Measurements from ENCODE around the gene OLFM1.

The OLFM1 gene

DNA sequence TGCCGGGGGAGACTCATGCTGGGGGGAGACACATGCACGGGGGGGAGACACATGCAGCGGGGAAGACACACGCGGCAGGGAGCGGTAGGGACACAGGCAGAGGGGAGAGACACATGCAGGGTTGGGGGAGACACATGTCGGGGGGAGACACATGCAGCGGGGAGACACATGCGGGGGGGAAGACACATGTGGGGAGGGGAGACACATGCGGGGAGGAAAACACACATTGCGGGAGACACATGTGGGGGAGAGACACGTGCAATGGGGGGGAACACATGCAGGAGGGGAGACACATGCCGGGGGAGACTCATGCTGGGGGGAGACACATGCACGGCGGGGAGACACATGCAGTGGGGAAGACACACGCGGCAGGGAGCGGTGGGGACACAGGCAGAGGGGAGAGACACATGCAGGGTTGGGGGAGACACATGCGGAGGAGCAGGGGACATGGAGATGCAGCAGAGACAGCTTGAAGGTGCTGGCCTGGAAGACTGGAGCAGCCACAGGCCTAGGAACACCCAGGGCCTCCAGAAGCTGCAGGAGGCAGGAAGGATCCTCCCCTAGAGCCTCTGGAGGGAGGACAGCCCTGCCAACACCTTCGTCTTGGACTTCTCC is 20.3 kb upstream of the OLFM1 start:
- no peaks in the 10 kb centered on the region for H3K27me3 ChIP-seq (ENCODE audit: insufficient read depth, poor library complexity, severe bottlenecking)
- no peak overlapping the region for H3K4me3 ChIP-seq (replicated peaks; ENCODE audit: insufficient read depth, low read length)
- DNase-seq (ENCODE audit: low read depth in 1 of 2, low spot score in 1 of 2), result no peak
- TF ChIP-seq GABPA (IDR thresholded peaks at IDR 0.05; ENCODE audit: low read depth), result no peak
- no peak for TF ChIP-seq POLR2AphosphoS5 (IDR thresholded peaks at IDR 0.05; ENCODE audit: low read depth)
- no peak for TF ChIP-seq CTCF (IDR thresholded peaks at IDR 0.05; ENCODE audit: insufficient read depth, low read length)
- no peak for TF ChIP-seq SPI1 (IDR thresholded peaks at IDR 0.05; ENCODE audit: borderline replicate concordance, low read depth)
- TF ChIP-seq, protein P1, sequence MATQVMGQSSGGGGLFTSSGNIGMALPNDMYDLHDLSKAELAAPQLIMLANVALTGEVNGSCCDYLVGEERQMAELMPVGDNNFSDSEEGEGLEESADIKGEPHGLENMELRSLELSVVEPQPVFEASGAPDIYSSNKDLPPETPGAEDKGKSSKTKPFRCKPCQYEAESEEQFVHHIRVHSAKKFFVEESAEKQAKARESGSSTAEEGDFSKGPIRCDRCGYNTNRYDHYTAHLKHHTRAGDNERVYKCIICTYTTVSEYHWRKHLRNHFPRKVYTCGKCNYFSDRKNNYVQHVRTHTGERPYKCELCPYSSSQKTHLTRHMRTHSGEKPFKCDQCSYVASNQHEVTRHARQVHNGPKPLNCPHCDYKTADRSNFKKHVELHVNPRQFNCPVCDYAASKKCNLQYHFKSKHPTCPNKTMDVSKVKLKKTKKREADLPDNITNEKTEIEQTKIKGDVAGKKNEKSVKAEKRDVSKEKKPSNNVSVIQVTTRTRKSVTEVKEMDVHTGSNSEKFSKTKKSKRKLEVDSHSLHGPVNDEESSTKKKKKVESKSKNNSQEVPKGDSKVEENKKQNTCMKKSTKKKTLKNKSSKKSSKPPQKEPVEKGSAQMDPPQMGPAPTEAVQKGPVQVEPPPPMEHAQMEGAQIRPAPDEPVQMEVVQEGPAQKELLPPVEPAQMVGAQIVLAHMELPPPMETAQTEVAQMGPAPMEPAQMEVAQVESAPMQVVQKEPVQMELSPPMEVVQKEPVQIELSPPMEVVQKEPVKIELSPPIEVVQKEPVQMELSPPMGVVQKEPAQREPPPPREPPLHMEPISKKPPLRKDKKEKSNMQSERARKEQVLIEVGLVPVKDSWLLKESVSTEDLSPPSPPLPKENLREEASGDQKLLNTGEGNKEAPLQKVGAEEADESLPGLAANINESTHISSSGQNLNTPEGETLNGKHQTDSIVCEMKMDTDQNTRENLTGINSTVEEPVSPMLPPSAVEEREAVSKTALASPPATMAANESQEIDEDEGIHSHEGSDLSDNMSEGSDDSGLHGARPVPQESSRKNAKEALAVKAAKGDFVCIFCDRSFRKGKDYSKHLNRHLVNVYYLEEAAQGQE (IDR thresholded peaks at IDR 0.05; ENCODE audit: insufficient replicate concordance, low read depth), result no peak
- no peak overlapping the region for H3K27ac ChIP-seq (replicated peaks)

DNA sequence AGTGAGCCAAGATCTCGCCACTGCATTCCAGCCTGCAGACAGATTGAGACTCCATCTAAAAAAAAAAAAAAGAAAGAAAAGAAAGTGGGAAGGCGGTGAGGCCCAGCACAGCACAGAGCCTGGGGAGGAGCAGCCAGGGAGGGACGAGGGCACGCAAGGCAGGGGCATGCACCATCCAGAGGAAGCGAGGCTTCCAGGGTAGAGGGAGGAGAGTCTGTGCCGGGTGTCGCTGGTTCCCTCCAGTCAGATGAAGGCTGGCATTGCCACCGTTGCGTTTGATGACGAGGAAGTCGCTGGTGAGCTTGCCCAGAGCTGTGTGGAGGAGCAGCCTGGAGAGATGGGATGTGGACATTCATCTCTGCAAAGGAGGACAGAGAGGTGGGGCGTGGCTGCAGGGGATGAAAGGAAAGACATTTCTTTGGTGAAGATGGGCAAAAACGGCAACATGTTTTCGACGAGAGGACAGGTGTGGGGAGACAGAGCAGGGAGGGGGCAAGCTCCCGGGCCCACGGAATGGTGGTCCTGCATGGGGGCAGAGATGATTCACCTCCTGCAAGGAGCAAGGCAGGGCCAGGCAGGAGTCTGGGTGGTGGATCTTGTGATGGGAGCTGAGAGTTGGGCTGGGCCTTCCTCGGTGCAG is 18.6 kb upstream of the OLFM1 start:
- Histone ChIP-seq H3K27ac (replicated peaks) (no peak overlapping the region), H3K4me3 (replicated peaks; ENCODE audit: insufficient read depth, low read length) (no peak overlapping the region), H3K27me3 (ENCODE audit: insufficient read depth, poor library complexity, severe bottlenecking) (no peaks in the 10 kb centered on the region)
- DNase-seq (ENCODE audit: low read depth in 1 of 2, low spot score in 1 of 2), result no peak
- no peak for TF ChIP-seq GABPA (IDR thresholded peaks at IDR 0.05; ENCODE audit: low read depth)
- TF ChIP-seq SPI1 (IDR thresholded peaks at IDR 0.05; ENCODE audit: borderline replicate concordance, low read depth), result no peak
- TF ChIP-seq CTCF (IDR thresholded peaks at IDR 0.05; ENCODE audit: insufficient read depth, low read length), result no peak

DNA sequence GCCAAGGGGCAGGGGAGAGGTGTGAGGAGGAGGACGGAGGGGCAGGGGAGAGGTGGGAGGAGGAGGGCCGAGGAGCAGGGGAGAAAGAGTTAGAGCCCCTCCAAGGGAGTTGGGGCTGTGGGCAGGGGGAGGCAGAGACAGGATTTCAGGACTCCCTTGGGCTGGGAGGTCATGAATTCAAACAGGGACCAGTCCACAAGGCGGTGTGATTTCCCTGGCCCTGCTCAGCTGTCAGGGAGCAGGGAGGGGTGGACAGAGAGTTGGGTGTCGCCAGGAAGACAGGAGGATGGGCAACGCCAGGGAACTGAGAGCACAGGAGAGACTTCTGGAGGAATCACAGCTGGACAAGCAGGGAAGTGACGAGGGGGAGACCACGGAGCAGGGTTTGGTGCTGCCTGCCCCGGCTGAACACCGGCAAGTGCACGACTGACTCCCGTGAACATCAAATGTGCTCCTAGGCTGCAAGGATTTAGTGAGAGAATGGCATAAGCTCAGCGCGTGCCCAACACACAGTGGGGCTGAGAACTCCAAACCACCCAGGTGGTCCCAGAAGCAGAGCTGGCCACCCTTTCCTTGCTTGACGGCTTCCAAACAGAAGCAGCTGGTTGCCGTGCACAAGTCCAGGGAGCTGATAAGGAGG is 17.8 kb upstream of the OLFM1 start:
- Histone ChIP-seq H3K4me3 (replicated peaks; ENCODE audit: insufficient read depth, low read length) (no peak overlapping the region), H3K27me3 (ENCODE audit: insufficient read depth, poor library complexity, severe bottlenecking) (peaks cover under 1% of the 10 kb centered on the region), H3K27ac (replicated peaks) (no peak overlapping the region)
- no peak for DNase-seq (ENCODE audit: low read depth in 1 of 2, low spot score in 1 of 2)
- no peak for TF ChIP-seq CTCF (IDR thresholded peaks at IDR 0.05; ENCODE audit: insufficient read depth, low read length)
- TF ChIP-seq, protein P1 (IDR thresholded peaks at IDR 0.05; ENCODE audit: insufficient replicate concordance, low read depth), result no peak
- no peak for TF ChIP-seq POLR2AphosphoS5 (IDR thresholded peaks at IDR 0.05; ENCODE audit: low read depth)
- TF ChIP-seq SPI1 (IDR thresholded peaks at IDR 0.05; ENCODE audit: borderline replicate concordance, low read depth), result no peak
- TF ChIP-seq GABPA (IDR thresholded peaks at IDR 0.05; ENCODE audit: low read depth), result no peak

Data from HL-60 (cell line).